GM12878 (cell line): Measurements from ENCODE around the gene SP1. TPM values are rescaled to one million over a fixed set of nuclear protein-coding genes. Genes with fewer than 3 reads are reported as not detected.

Experiments
- ATAC-seq: fragments of 200-7000 bp; cut with Tn5 transposase; 3 replicates; pipeline ENCODE4 v1.9.1; 2020; ENCODE audit warnings: mild to moderate bottlenecking, moderate library complexity
- BruUV-seq: library from RNA; stranded (reverse); fragments of 400-500 nt; replicated peaks from 2 replicates; lab custom pipeline; 2021; lab: Mats Ljungman, UMichigan
- CTCF ChIA-PET: fragments of 300-600 bp; sonication (Branson Sonifier 250); formaldehyde crosslinking; extraction: SDS; loops from one replicate; lab custom pipeline; 2021; ENCODE audit warnings: inconsistent platforms; lab: Yijun Ruan, JAX
- POLR2A ChIA-PET: fragments of 350-600 bp; formaldehyde crosslinking; extraction: SDS; loops from one replicate; lab custom pipeline; 2021; ENCODE audit warnings: inconsistent platforms; lab: Charles Lee
- RAD21 ChIA-PET: fragments of 300-600 bp; sonication (Branson Sonifier 250); formaldehyde crosslinking; loops from one replicate; lab custom pipeline; 2023; ENCODE audit warnings: antibody characterized with exemption; ENCODE audit not compliant: unreplicated experiment; lab: Charles Lee
- SMC1A ChIA-PET: fragments of 300-600 bp; sonication (Branson Sonifier 250); formaldehyde crosslinking; loops from one replicate; lab custom pipeline; 2023; ENCODE audit not compliant: unreplicated experiment, uncharacterized antibody; lab: Charles Lee
- DNase-seq: peaks from one replicate; pipeline ENCODE4 v3.0.0-alpha.2; 2011; ENCODE audit warnings: low read depth, low spot score
- FAIRE-seq: peaks from 3 replicates; lab custom pipeline; 2011; peaks lifted over from hg19 to GRCh38; lab: Jason Lieb, UNC
- H2AFZ ChIP-seq: 2 replicates; pipeline ENCODE4 v1.6.0; 2011; ENCODE audit warnings: low read depth, low read length, control low read depth; ENCODE audit not compliant: control insufficient read depth
- H3K27ac ChIP-seq: 2 replicates; pipeline ENCODE4 v1.5.1; 2011; ENCODE audit warnings: control low read depth; ENCODE audit not compliant: control insufficient read depth, insufficient read depth
- H3K27me3 ChIP-seq, 2 experiments: replicated peaks in 1 of 2; 2 replicates each; pipeline versions ENCODE4 v1.6.0 to v1.6.1; 2011; ENCODE audit warnings: low read length in 1 of 2; ENCODE audit not compliant: control insufficient read depth in 2 of 2, insufficient read depth in 2 of 2
- H3K36me3 ChIP-seq, 2 experiments: 2 replicates each; pipeline ENCODE4 v1.5.1; 2011; ENCODE audit warnings: low read length in 1 of 2; ENCODE audit not compliant: control insufficient read depth in 2 of 2, insufficient read depth in 2 of 2
- H3K4me1 ChIP-seq: 2 replicates; pipeline ENCODE4 v1.6.1; 2011; ENCODE audit warnings: mild to moderate bottlenecking, low read length, moderate library complexity, mixed read lengths; ENCODE audit not compliant: control insufficient read depth, insufficient read depth
- H3K4me2 ChIP-seq: 2 replicates; pipeline ENCODE4 v1.6.0; 2011; ENCODE audit warnings: control low read depth; ENCODE audit not compliant: control insufficient read depth, insufficient read depth
- H3K4me3 ChIP-seq: fragments of 200-600 bp; sonication (generic); 2 replicates; pipeline ENCODE4 v1.5.1; 2016
- H3K79me2 ChIP-seq: 2 replicates; pipeline ENCODE4 v1.6.0; 2011; ENCODE audit warnings: low read length; ENCODE audit not compliant: control insufficient read depth, insufficient read depth
- H3K9ac ChIP-seq: 2 replicates; pipeline ENCODE4 v1.8.0; 2011; ENCODE audit warnings: low read length, control low read depth, mixed read lengths; ENCODE audit not compliant: control insufficient read depth, insufficient read depth
- H3K9me3 ChIP-seq: replicated peaks from 3 replicates; pipeline ENCODE4 v1.5.1; 2011; ENCODE audit warnings: mild to moderate bottlenecking, low read length; ENCODE audit not compliant: control insufficient read depth, insufficient read depth
- H4K20me1 ChIP-seq: 2 replicates; pipeline ENCODE4 v1.6.0; 2011; ENCODE audit not compliant: control insufficient read depth, insufficient read depth
- EZH2 ChIP-seq: IDR thresholded peaks from 2 replicates; pipeline ENCODE4 v1.6.1; 2012; ENCODE audit warnings: low read depth, mild to moderate bottlenecking, control low read depth, inconsistent platforms, low read length, borderline replicate concordance; ENCODE audit not compliant: control insufficient read depth
- FOXK2 ChIP-seq: fragments of 450-650 bp; IDR thresholded peaks from 2 replicates; pipeline ENCODE4 v1.6.1; 2017; ENCODE audit warnings: mild to moderate bottlenecking, moderate library complexity
- KDM1A ChIP-seq: fragments of 200-600 bp; sonication (generic); IDR thresholded peaks from 2 replicates; pipeline ENCODE4 v1.6.1; 2016; ENCODE audit warnings: borderline replicate concordance
- MYB ChIP-seq: fragments of 150-350 bp; IDR thresholded peaks from 2 replicates; pipeline ENCODE4 v1.6.1; 2014; ENCODE audit warnings: mild to moderate bottlenecking, low read depth, low read length, borderline replicate concordance
- NRF1 ChIP-seq: conservative IDR thresholded peaks from 2 replicates; pipeline ENCODE4 v1.6.1; 2011; ENCODE audit warnings: mild to moderate bottlenecking, low read depth, low read length, improper control_type of control experiment
- POLR2AphosphoS5 ChIP-seq: IDR thresholded peaks from 2 replicates; pipeline ENCODE4 v1.6.1; 2011; ENCODE audit warnings: mild to moderate bottlenecking, low read length, inconsistent platforms
- RAD21 ChIP-seq: IDR thresholded peaks from 2 replicates; pipeline ENCODE4 v1.6.1; 2011; ENCODE audit warnings: mild to moderate bottlenecking, low read depth, low read length, moderate library complexity; ENCODE audit not compliant: insufficient read depth
- STAT1 ChIP-seq: fragments of 450-650 bp; conservative IDR thresholded peaks from 2 replicates; pipeline ENCODE4 v1.6.1; 2014; ENCODE audit warnings: antibody characterized with exemption, mild to moderate bottlenecking
- SUPT20H ChIP-seq: IDR thresholded peaks from 2 replicates; pipeline ENCODE4 v1.6.1; 2011; ENCODE audit warnings: low read depth, mild to moderate bottlenecking, low read length, moderate library complexity, borderline replicate concordance; ENCODE audit not compliant: control insufficient read depth
- SUZ12 ChIP-seq: fragments of 200-600 bp; sonication (generic); IDR thresholded peaks from one replicate; pipeline ENCODE4 v1.6.1; 2018; ENCODE audit warnings: antibody characterized with exemption, mild to moderate bottlenecking; ENCODE audit not compliant: unreplicated experiment
- WGBS: methylation state at CpG from one replicate; pipeline ENCODE4 v1.1.6; 2016; ENCODE audit warnings: low lambda C conversion rate; ENCODE audit not compliant: insufficient replicate concordance, insufficient coverage; ENCODE audit errors: missing lambda C conversion rate; 5-methylcytosine and 5-hydroxymethylcytosine counted together
- in situ Hi-C: fragments of 300-500 bp; cut with MboI; formaldehyde crosslinking; loops from 9 replicates; pipeline ENCODE4 v1.14.3; 2018; ENCODE audit warnings: mixed read lengths
- intact Hi-C: fragments of 100-400 bp; cut with micrococcal nuclease; formaldehyde crosslinking; loops from one replicate; pipeline ENCODE4 v1.14.2; 2022; ENCODE audit not compliant: unreplicated experiment
- polyA plus RNA-seq, 11 experiments: library from polyadenylated mRNA; depleted of rRNA in 4 of 11; unstranded in 6 of 11; stranded (reverse) in 5 of 11; fragments of >200 nt; fragmentation: Nextera tagmentation in 4 of 11; fragmentation: Illumina TruSeq in 1 of 11; extraction: Ambion mirVana in 4 of 11; extraction: Trizol in 1 of 11; gene quantifications; 1 replicate in 1 of 11; 2 replicates in 10 of 11; pipeline versions ENCODE4 v1.2.1 to v1.2.3, GENCODE V29; 2011 to 2016; ENCODE audit warnings: inconsistent platforms in 2 of 11, missing spikeins in 2 of 11, low read depth in 1 of 11
- total RNA-seq, 4 experiments: library from RNA; depleted of rRNA in 3 of 4; stranded (reverse); fragments of >200 nt in 3 of 4; fragmentation: Illumina TruSeq in 1 of 4; extraction: Trizol in 1 of 4; gene quantifications; 2 replicates each; pipeline versions ENCODE4 v1.2.1 to v1.2.3, GENCODE V29; 2013 to 2021

Gene SP1
- total and polyA plus RNA-seq, 10 of the 15 experiments (the other 5 are each of a cell fraction or from before 2014, with no cell fraction given) = 3.3 to 52.0 (median 25.2) TPM

DNA sequence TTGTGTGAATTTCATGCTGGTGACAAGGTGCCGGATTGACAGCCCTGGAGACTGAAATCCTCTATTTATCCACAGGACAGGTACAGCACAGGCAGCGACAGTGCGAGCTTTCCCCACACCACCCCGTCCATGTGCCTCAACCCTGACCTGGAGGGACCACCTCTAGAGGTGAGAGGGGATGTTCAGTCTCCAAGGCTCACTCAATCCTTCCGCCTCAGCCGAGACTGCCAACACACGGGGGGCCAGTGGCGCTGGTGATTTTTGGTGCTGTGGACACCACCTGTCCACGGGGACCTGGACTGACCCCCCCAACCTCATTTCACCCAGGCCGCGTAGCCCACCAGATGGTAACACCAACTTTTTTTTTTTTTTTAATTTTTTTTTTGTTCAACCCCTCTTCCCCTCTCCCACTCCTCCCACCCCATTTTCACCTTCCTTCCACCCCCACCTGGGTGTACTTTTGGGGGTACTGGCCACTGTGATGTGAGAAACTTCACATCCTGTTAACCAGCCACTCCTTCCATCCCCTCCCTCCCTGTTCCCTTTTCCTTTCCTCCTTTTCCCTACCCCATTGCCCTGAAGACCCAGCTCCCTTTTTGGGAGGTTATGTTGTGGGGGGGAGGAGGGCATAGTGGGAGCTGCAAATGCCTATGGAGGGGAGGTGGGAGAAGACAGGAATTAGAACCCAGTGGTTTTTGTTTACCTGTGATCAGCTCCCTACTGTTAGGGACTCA, 84.9 kb downstream of the SP1 start:
- peaks cover 14% of the 10 kb centered on the region for H4K20me1 ChIP-seq
- FAIRE-seq = no peak
- no peaks in the 10 kb centered on the region for H3K9me3 ChIP-seq
- no peak overlapping the region for H3K4me2 ChIP-seq
- RAD21 ChIA-PET = interaction anchor here (0.9 kb wide), 1 partner anchor 47 kb away, joined by 3 read pairs; no protein-coding TSS in a partner anchor
- H3K27ac ChIP-seq = no peak overlapping the region
- POLR2A ChIA-PET = interaction anchor here (0.6 kb wide), 5 partner anchors 11 to 256 kb away, joined by 3 read pairs; no protein-coding TSS in a partner anchor
- no peak overlapping the region for H2AFZ ChIP-seq
- no peak overlapping the region for H3K4me3 ChIP-seq
- intact Hi-C loops = no loop called here
- H3K4me1 ChIP-seq = peaks cover 4% of the 10 kb centered on the region
- ATAC-seq = no peak
- peak; percentile 56; the same call in 1 of the 2 replicates for TF ChIP-seq POLR2AphosphoS5
- no peak for TF ChIP-seq MYB
- TF ChIP-seq, all 136 proteins: peak for 1
- H3K79me2 ChIP-seq = peaks cover 28% of the 10 kb centered on the region
- SMC1A ChIA-PET = interaction anchor here (1.0 to 1.7 kb wide), 3 partner anchors 11 to 15 kb away, joined by 3 to 4 read pairs (median 4); no protein-coding TSS in a partner anchor
- no peaks in the 10 kb centered on the region for H3K27me3 ChIP-seq
- BruUV-seq = no TSS peak
- CTCF ChIA-PET = interaction anchor here (2.3 kb wide), 1 partner anchor 12 kb away, joined by 8 read pairs; no protein-coding TSS in a partner anchor
- no peak for DNase-seq
- H3K36me3 ChIP-seq = peaks cover 38 to 81% of the 10 kb centered on the region in 2 experiments
- WGBS = 96% methylated on average over 11 of the region's 11 CpGs
- H3K9ac ChIP-seq = no peak overlapping the region
- in situ Hi-C loops = no loop called here

DNA sequence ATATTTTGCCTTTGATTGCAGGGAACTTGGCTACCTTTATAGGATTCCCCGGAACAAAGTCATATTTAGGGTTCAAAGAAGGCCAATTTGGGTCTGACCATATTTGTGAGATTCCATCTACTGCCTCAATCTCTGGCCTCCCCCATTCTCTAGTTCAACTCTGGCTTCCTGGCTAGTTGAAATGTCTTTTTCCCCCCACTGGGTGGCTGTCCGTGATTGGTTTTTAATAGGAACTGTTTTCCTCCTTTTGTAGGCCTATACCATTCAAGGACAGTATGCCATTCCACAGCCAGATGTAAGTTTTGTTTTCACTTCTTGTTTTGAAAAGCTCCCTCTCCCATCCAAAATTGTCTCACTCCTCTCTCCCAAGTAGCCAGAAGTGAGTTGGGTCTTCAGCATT, 85.7 kb downstream of the SP1 start:
- ATAC-seq = no peak
- Histone ChIP-seq H3K4me2 (no peak overlapping the region), H3K27me3 (no peaks in the 10 kb centered on the region), H3K4me1 (peaks cover 4% of the 10 kb centered on the region), H3K9me3 (no peaks in the 10 kb centered on the region), H3K36me3 (peaks cover 41 to 77% of the 10 kb centered on the region in 2 experiments), H3K9ac (no peak overlapping the region), H3K79me2 (peaks cover 21% of the 10 kb centered on the region), H2AFZ (no peak overlapping the region), H3K27ac (no peak overlapping the region), H4K20me1 (peaks cover 10% of the 10 kb centered on the region), H3K4me3 (no peak overlapping the region)
- SMC1A ChIA-PET = interaction anchor here (1.0 to 1.7 kb wide), 3 partner anchors 10 to 14 kb away, joined by 3 to 4 read pairs (median 4); no protein-coding TSS in a partner anchor
- 85% methylated on average over 2 of the region's 2 CpGs for WGBS
- CTCF ChIA-PET = interaction anchor here (1.2 to 2.3 kb wide), 2 partner anchors 11 to 14 kb away, joined by 4 to 8 read pairs; no protein-coding TSS in a partner anchor
- POLR2A ChIA-PET = interaction anchor here (0.8 kb wide), 1 partner anchor 10 kb away, joined by 3 read pairs; no protein-coding TSS in a partner anchor
- intact Hi-C loops = no loop called here
- in situ Hi-C loops = no loop called here
- no peak for FAIRE-seq
- RAD21 ChIA-PET = interaction anchor here (0.9 kb wide), 1 partner anchor 48 kb away, joined by 3 read pairs; no protein-coding TSS in a partner anchor
- no peak for DNase-seq
- BruUV-seq = no TSS peak
- TF ChIP-seq EZH2 (no peak), STAT1 (no peak), MYB (no peak), NRF1 (no peak), KDM1A (no peak), SUPT20H (no peak), FOXK2 (no peak), SUZ12 (no peak), RAD21 (no peak)
